ENCODE data around the gene SMPD4. TPM values are rescaled to one million over a fixed set of nuclear protein-coding genes. Genes with fewer than 3 reads are reported as not detected.
A peak's percentile ranks its signal among the peaks of the same experiment; 100 is the strongest.
"Not testable (repeated sequence)": the region's sequence is repeated elsewhere in the genome, so short reads cannot be mapped to it uniquely, and the experiment has no call there.

The SMPD4 gene, protein sequence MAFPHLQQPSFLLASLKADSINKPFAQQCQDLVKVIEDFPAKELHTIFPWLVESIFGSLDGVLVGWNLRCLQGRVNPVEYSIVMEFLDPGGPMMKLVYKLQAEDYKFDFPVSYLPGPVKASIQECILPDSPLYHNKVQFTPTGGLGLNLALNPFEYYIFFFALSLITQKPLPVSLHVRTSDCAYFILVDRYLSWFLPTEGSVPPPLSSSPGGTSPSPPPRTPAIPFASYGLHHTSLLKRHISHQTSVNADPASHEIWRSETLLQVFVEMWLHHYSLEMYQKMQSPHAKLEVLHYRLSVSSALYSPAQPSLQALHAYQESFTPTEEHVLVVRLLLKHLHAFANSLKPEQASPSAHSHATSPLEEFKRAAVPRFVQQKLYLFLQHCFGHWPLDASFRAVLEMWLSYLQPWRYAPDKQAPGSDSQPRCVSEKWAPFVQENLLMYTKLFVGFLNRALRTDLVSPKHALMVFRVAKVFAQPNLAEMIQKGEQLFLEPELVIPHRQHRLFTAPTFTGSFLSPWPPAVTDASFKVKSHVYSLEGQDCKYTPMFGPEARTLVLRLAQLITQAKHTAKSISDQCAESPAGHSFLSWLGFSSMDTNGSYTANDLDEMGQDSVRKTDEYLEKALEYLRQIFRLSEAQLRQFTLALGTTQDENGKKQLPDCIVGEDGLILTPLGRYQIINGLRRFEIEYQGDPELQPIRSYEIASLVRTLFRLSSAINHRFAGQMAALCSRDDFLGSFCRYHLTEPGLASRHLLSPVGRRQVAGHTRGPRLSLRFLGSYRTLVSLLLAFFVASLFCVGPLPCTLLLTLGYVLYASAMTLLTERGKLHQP
- 82.8 to 89.2 TPM (median 85.7 TPM) in 3 replicates for total RNA-seq

DNA sequence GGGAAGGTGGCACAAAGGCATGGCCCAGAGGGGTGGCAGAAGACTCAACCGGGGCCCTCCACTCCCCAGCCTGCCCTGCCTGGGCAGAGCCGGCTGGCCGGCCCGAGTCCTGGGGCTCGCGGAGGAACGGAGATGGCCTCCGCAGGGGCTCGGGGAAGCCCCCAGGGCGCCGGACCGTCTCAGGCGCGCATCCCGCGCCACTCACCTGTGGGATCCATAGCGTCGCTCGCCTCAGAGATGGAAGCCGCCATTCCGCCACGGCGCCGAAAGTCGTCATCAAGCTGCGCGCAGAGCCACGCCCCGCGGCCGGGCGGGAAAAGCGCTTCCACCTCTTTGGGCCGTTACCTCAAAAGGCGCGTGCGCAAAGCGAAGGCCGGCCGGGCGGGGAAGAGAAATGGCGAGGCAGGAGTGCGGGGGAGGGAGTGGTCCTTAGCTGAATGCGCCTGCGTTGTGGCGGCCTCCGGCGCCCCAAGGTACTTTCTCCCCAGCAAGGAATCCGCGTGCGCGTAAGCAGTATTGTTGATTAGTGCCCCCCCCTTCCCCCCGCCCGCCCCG is at the start of gene SMPD4:
SMPD4 (minus strand) TSS at position 278 of the 555 bp plus-strand sequence. CDS start 5,010 bp downstream, outside the sequence.
- Mint-ChIP-seq H3K9me3 (no peaks in the 10 kb centered on the region), H3K27me3 (ENCODE audit: low read depth) (no peaks in the 10 kb centered on the region), H3K27ac (peak within 1 kb of the TSS; percentile 96), H3K36me3 (peaks cover 5% of the 10 kb centered on the region), H3K4me1 (peaks cover 22% of the 10 kb centered on the region), H3K4me3 (peak within 1 kb of the TSS; percentile 95)
- TF ChIP-seq, protein P1, sequence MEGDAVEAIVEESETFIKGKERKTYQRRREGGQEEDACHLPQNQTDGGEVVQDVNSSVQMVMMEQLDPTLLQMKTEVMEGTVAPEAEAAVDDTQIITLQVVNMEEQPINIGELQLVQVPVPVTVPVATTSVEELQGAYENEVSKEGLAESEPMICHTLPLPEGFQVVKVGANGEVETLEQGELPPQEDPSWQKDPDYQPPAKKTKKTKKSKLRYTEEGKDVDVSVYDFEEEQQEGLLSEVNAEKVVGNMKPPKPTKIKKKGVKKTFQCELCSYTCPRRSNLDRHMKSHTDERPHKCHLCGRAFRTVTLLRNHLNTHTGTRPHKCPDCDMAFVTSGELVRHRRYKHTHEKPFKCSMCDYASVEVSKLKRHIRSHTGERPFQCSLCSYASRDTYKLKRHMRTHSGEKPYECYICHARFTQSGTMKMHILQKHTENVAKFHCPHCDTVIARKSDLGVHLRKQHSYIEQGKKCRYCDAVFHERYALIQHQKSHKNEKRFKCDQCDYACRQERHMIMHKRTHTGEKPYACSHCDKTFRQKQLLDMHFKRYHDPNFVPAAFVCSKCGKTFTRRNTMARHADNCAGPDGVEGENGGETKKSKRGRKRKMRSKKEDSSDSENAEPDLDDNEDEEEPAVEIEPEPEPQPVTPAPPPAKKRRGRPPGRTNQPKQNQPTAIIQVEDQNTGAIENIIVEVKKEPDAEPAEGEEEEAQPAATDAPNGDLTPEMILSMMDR (IDR thresholded peaks at IDR 0.05; ENCODE audit: unreplicated experiment): no peak
- peak; percentile 97 to 99 for DNase-seq (ENCODE audit: low spot score in 2 of 2, unreplicated experiment in 2 of 2)

DNA sequence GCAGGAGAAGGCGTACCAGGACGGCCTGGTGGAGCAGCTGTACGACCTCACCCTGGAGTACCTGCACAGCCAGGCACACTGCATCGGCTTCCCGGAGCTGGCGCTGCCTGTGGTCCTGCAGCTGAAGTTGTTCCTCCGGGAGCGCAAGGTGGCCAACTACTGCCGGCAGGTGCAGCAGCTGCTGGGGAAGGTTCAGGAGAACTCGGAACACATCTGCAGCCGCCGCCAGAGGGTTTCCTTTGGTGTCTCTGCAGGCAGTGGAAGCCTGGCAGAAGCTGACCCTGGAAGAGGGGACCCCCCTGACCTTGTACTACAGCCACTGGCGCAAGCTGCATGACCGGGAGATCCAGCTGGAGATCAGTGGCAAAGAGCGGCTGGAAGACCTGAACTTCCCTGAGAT is 49.5 kb upstream of the SMPD4 start:
- not testable (repeated sequence) for H3K9me3 Mint-ChIP-seq; H3K4me3 Mint-ChIP-seq; DNase-seq (ENCODE audit: low spot score in 2 of 2, unreplicated experiment in 2 of 2); H3K27ac Mint-ChIP-seq; H3K4me1 Mint-ChIP-seq; H3K36me3 Mint-ChIP-seq
- peaks cover 23% of the 10 kb centered on the region for H3K27me3 Mint-ChIP-seq (ENCODE audit: low read depth)

DNA sequence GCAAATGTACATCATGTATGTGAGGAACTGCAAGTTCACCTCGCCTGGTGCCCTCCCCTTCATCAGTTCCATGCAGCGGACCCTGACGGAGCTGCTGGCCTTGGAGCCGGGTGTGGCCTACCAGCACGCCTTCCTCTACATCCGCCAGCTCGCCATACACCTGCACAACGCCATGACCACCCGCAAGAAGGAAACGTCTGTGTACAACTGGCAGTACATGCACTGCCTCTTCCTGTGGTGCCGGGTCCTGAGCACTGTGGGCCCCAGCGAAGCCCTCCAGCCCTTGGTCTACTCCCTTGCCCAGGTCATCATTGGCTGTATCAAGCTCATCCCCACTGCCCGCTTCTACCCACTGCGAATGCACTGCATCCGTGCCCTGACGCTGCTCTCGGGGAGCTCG is 49.0 kb upstream of the SMPD4 start:
- H3K9me3 Mint-ChIP-seq; H3K4me1 Mint-ChIP-seq; H3K36me3 Mint-ChIP-seq; H3K27ac Mint-ChIP-seq; H3K4me3 Mint-ChIP-seq; DNase-seq (ENCODE audit: low spot score in 2 of 2, unreplicated experiment in 2 of 2): not testable (repeated sequence)
- peaks cover 25% of the 10 kb centered on the region for H3K27me3 Mint-ChIP-seq (ENCODE audit: low read depth)

DNA sequence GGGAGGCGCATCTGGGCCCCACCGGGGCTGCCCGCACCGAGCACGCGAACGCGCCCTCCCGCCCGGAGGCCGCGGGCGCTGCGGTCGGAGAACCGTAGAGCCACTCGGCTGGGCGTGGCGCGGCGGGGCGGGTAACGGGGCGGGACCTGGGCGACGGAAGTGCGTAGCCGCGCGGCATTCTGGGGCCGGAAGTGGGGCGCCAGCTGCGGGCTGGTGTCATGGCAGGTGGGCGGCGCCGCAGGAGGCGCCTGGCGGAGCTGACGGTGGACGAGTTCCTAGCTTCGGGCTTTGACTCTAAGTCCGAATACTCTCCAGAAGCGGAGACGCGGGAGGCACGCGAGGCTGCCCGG is 47.7 kb upstream of the SMPD4 start:
- not testable (repeated sequence) for H3K4me1 Mint-ChIP-seq; H3K9me3 Mint-ChIP-seq; H3K27ac Mint-ChIP-seq; H3K36me3 Mint-ChIP-seq; DNase-seq (ENCODE audit: low spot score in 2 of 2, unreplicated experiment in 2 of 2); H3K4me3 Mint-ChIP-seq
- H3K27me3 Mint-ChIP-seq (ENCODE audit: low read depth): peaks cover 29% of the 10 kb centered on the region

DNA sequence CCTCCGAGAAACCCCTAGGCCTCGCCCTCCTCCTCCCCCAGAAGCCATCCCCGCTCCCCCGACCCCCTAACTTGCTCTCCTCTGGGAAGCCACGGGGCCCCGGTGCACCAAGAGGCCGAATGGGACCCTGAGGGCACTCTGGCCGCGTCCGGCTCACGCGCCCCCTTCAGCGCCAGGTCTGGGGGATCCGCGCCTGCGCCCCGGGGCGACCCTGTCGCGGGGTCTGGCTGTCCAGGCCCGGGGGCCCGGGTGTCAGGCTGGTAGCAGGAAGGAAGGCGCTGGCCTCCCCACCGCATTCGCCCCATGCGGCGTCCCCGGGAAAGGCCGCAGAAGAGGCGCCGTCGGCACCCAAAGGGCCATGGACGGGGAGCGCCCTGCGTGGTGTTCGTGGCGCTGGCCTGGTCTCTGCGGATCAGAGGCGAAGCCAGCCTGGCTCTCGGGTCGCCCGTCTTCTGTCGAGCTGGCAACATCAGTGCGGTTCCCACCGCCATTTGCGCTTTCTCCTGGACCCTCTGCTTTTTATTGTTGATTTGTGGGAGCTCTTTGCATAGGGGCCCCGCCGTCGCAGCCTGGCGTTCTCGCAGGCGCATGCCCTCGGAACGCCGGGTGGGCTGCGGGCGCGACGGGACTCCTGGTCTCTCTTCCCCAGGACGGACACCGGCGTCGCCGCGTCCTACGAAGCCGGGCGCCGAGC is 47.2 kb upstream of the SMPD4 start:
- H3K9me3 Mint-ChIP-seq; DNase-seq (ENCODE audit: low spot score in 2 of 2, unreplicated experiment in 2 of 2); H3K4me1 Mint-ChIP-seq; H3K4me3 Mint-ChIP-seq; H3K27ac Mint-ChIP-seq; H3K36me3 Mint-ChIP-seq: not testable (repeated sequence)
- H3K27me3 Mint-ChIP-seq (ENCODE audit: low read depth): peaks cover 32% of the 10 kb centered on the region

DNA sequence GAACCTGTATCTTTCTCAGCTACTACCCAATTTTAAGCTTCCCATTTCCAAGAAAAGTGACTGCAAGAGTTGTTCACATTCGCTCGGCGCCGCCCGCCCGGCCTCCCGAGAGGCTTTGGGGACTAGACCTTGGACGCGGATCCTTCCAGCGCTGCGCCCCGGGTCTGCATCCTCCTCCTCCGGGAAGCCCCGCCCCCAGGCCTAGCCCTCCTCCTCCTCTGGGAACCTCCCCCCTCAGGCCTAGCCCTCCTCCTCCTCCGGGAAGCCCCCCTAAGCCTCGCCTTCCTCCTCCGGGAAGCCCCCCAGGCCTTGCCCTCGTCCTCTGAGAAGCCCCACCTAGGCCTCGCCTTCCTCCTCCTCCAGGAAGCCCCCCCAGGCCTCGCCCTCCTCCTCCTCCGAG is 46.6 kb upstream of the SMPD4 start:
- H3K4me3 Mint-ChIP-seq; H3K36me3 Mint-ChIP-seq; H3K4me1 Mint-ChIP-seq; H3K27ac Mint-ChIP-seq; DNase-seq (ENCODE audit: low spot score in 2 of 2, unreplicated experiment in 2 of 2); H3K9me3 Mint-ChIP-seq: not testable (repeated sequence)
- H3K27me3 Mint-ChIP-seq (ENCODE audit: low read depth): peaks cover 32% of the 10 kb centered on the region

DNA sequence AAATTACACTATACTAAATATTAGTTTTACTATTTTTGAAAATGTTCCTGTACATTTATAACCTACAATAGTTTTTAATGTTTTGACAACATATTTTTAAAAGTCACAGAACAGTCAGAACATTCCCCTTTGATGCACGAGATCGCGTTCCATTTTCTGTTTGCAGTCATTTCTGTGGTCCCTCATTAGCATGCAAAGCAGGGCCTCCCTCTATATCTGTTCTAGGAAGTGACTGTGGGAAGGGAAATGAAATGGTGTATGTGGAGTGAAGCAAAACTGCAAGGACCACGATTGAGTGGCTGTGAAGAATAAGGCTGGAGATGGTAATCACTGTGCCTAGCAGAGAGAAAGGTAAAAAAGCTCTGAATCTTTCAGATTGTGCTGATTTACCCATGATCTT is 41.1 kb upstream of the SMPD4 start:
- peaks cover 51% of the 10 kb centered on the region for H3K27me3 Mint-ChIP-seq (ENCODE audit: low read depth)
- not testable (repeated sequence) for H3K4me3 Mint-ChIP-seq; H3K36me3 Mint-ChIP-seq; DNase-seq (ENCODE audit: low spot score in 2 of 2, unreplicated experiment in 2 of 2); H3K9me3 Mint-ChIP-seq; H3K4me1 Mint-ChIP-seq; H3K27ac Mint-ChIP-seq

DNA sequence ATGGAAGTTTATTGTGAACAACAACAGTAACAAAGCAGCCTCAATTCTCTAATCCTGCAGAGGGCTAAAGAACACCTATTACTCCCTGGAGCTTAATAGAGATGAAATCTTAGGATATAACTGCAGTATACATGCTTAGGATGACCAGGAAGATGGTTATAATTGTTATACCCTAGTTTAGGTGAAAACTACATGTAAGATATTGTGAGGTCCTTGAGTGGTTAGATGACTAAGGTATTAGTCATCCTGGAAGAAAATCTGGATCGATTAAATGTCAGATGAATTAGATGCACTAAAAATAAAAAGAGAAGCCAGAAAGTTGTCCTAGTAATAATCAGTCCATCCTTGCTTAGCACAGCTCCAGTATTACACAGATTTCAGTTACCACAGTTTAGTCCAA is 39.1 kb upstream of the SMPD4 start:
- not testable (repeated sequence) for H3K4me1 Mint-ChIP-seq; DNase-seq (ENCODE audit: low spot score in 2 of 2, unreplicated experiment in 2 of 2); H3K9me3 Mint-ChIP-seq; H3K36me3 Mint-ChIP-seq; H3K4me3 Mint-ChIP-seq; H3K27ac Mint-ChIP-seq
- H3K27me3 Mint-ChIP-seq (ENCODE audit: low read depth): peaks cover 56% of the 10 kb centered on the region

DNA sequence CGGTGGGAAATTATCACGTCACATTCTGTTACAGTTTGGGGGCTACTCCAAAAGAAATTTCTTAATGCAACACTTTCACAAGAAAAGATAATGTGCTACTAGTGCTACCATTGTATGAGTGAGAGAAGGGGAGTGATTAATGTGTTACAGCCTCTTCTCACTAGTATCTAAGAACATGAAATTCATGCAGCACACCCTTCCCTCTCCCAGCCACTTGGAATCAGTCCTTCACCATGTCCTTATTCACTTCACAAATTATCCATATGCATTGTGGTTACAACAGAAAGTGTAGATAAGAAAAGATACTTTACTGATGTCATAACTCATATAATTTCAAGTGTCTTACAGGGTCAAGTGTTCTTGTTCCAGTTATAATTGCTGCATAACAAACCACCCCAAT is 37.7 kb upstream of the SMPD4 start:
- not testable (repeated sequence) for H3K9me3 Mint-ChIP-seq; H3K4me1 Mint-ChIP-seq; H3K27ac Mint-ChIP-seq; DNase-seq (ENCODE audit: low spot score in 2 of 2, unreplicated experiment in 2 of 2); H3K36me3 Mint-ChIP-seq; H3K4me3 Mint-ChIP-seq
- peaks cover 62% of the 10 kb centered on the region for H3K27me3 Mint-ChIP-seq (ENCODE audit: low read depth)

DNA sequence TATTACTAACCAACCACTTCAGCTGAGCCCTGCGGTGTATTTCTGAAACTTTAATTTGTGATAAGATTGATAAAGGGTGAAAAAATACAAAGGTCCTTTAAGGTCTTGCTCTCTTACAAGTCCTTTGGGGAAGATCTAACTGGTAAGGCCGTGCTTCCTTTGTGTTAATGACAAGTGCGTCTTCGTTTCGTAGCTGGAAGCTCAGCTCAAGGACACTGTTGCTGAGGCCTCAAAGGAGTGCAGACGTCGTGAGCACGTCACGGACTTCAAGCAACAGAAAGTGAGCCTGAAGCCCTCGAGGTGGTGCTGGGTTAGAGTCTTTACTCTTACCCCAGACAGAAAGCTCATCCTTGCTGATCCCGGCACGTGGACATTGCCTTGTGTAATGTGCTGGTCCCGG is 25.6 kb upstream of the SMPD4 start:
- H3K27ac Mint-ChIP-seq; DNase-seq (ENCODE audit: low spot score in 2 of 2, unreplicated experiment in 2 of 2); H3K4me3 Mint-ChIP-seq; H3K9me3 Mint-ChIP-seq; H3K36me3 Mint-ChIP-seq; H3K4me1 Mint-ChIP-seq: not testable (repeated sequence)
- H3K27me3 Mint-ChIP-seq (ENCODE audit: low read depth): peaks cover 29% of the 10 kb centered on the region

DNA sequence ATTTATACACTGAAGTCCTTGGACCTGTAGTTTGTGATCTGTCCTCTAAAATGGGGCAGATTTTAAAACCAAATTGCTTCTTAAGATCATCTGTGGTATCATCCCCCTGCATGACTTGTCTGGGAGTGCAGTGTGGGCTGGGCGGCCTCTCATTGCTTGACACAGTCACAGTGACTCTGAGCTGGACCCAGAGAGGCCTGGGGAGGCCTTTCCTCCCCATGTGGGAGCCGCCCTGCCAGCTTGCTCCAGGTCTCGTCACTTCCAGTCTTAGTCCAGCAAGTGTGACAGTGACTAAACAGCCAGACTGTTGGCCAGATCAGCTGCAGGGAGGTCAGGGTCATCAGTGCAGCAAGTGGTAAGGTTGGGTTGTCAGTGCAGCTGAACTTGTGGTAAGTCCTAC is 21.7 kb upstream of the SMPD4 start:
- H3K4me3 Mint-ChIP-seq: not testable (repeated sequence)

DNA sequence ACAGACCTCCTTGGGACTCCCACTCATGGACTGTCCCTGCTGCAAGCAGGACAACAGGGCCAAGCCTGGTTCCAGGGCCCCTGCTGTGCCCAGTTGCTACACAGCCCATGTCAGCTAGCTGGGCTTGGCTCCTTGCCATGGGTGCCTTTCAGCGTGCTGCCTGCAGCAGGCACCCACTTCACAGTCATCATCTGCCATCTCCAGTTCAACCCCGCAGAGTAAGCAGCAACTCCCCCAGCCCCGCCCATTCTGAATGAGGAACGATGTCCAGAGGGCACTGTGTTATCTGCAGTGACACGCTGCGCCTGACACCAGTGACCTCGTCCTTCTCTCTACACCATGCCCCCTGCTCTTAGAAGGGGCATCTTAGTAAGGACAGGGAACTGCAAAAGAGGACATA is 21.1 kb upstream of the SMPD4 start:
- not testable (repeated sequence) for DNase-seq (ENCODE audit: low spot score in 2 of 2, unreplicated experiment in 2 of 2); H3K27me3 Mint-ChIP-seq (ENCODE audit: low read depth); H3K36me3 Mint-ChIP-seq; H3K4me1 Mint-ChIP-seq; H3K9me3 Mint-ChIP-seq; H3K4me3 Mint-ChIP-seq; H3K27ac Mint-ChIP-seq

More for the DNA sequence above, 21.7 kb upstream of the SMPD4 start:
- H3K27me3 Mint-ChIP-seq (ENCODE audit: low read depth); DNase-seq (ENCODE audit: low spot score in 2 of 2, unreplicated experiment in 2 of 2); H3K4me1 Mint-ChIP-seq; H3K9me3 Mint-ChIP-seq; H3K27ac Mint-ChIP-seq; H3K36me3 Mint-ChIP-seq: not testable (repeated sequence)

All from mesothelial cell of epicardium (in vitro differentiated cells).